ENCODE data around the gene CBR3.

Gene CBR3

GRCh38 chr21:36155603-36156338 lies 20.9 kb downstream of the CBR3 start:
- DNase-seq (ENCODE audit: low spot score), result no peak

DNA sequence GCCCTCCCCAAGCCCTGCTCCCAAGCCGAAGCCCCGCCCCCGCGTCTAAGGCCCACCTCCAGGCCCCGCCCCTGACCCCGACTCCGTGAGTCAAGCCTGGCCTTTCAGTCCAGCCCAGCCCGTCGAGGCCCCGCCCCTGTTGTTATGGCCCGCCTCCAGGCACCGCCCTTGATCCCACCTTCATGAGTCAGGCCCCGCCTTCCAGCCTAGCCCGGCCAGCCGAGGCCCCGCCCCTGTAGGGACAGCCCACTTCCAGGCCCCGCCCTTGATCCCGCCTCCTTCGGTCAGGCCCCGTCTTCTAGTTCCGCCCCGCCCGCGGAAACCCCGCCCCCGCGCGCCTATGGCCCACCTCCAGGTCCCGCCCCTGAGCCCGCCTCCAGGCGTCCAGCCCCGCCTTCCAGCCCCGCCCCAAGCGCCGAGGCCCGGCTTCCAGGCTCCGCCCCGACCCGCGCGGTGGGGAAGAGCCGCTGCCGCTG lies 21.5 kb downstream of the CBR3 start:
- peak; percentile 99 for DNase-seq (ENCODE audit: low spot score)

- no peak for DNase-seq (ENCODE audit: low spot score)
Observed at GRCh38 chr21:36156815-36157670, 22.2 kb downstream of the CBR3 start, which contains the start of gene DOP1B. Gene DOP1B, plus strand, starts transcription at chr21:36156824. Its CDS starts 7,910 bp downstream, at chr21:36164734.

GRCh38 chr21:36159356-36159921 lies 24.6 kb downstream of the CBR3 start:
- no peak for DNase-seq (ENCODE audit: low spot score)

DNA sequence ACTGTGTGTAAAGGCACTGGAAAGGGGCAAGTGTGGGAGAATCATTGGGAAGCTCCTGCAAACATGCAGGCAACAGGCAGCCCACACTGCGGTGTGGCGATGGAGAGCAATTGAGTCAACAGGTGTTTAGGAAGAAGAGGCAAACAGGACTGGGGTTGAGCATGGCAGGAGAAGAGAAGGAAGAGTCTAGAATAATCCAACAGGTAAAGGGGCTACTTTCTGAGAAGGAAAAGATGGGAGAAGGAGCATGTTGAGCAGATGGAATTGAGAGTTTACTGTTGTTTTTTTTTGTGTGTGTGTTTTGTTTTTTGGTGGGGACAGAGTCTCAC lies 25.9 kb downstream of the CBR3 start:
- DNase-seq (ENCODE audit: low spot score), result no peak

- no peak for DNase-seq (ENCODE audit: low spot score)
Observed at GRCh38 chr21:36162631-36163030, 27.8 kb downstream of the CBR3 start.

DNA sequence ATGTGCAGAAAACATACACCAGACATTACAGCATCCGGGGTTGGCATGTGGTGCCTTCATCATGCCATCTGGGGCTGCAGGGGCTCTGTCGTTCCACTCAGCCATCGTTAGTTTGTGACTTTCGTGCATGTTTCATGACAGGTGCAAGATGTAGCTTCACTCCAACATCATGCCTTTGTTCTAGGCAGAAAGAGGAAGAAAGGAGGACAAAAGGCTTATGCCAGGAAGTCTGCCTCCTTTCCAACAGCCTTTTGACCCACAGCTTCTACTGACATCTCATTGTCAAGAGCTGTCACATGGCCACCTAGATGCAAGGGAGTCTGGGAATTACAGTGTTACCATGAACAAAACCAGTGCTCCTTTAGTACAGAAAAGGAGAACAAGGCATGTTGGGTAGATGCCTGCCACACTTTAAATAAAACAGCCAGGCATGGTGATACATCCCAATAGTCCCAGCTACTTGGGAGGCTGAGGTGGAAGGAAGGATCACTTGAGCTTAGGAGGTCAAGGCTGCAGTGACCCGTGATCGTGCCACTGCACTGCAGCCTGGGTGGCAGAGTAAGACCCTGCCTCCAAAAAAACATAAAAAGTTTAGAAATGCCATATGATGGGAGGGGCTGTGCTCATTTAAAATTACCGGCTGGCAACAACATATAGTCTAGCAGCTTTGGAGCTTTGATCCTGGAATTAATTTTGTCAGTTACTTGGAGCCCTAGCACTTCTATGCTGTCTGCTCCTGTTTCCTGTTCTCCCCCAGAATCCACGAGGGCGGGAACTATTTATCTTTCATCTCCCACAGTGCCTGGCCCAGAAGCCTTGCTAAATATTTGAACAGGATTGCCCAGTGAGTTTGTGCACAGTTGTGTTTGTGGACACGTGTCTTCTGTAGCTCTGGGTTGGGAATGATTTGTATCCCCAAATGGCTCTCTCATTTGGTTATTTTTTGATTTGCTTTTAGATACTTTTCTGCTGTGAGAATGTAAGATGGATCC lies 29.2 kb downstream of the CBR3 start:
- DNase-seq (ENCODE audit: low spot score), result no peak

- no peak for DNase-seq (ENCODE audit: low spot score)
Observed at GRCh38 chr21:36165356-36165755, 30.5 kb downstream of the CBR3 start.

DNA sequence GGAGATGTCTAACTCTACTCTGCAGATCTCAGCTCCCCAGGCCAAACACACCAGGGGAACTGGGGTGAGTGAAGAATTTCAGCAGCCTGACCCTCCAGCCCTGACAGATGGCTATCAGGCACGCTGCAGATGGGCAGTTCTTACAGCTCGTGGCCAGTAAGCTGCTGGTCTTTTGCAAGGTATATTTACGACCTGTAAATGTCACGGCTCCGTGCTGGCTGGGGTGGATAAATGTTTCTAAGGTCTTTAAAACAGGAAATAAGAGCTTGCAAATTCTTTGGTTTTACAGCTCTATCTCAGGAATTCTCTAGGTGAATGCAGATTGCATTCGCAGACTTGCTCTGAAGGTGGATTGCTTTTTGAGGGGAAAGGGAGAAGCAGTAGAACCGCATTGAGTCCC lies 31.8 kb downstream of the CBR3 start:
- no peak for DNase-seq (ENCODE audit: low spot score)

DNA sequence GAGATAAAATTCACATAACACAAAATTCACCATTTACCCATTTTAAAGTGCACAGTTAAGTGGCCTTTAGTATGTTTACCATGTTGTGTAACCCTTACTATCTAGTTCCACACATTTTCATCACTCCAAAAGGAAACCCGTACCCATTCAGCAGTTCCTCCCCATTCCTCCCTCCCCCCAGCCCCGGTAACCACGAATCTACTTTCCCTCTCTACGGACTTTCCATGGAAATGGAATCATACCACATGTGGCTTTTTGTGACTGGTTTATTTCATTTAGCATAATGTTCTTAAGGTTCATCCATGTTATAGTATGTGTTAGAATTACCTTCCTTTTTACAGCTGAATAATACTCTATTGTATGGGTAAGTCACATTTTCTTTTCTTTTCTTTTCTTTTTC lies 32.7 kb downstream of the CBR3 start:
- no peak for DNase-seq (ENCODE audit: low spot score)

DNA sequence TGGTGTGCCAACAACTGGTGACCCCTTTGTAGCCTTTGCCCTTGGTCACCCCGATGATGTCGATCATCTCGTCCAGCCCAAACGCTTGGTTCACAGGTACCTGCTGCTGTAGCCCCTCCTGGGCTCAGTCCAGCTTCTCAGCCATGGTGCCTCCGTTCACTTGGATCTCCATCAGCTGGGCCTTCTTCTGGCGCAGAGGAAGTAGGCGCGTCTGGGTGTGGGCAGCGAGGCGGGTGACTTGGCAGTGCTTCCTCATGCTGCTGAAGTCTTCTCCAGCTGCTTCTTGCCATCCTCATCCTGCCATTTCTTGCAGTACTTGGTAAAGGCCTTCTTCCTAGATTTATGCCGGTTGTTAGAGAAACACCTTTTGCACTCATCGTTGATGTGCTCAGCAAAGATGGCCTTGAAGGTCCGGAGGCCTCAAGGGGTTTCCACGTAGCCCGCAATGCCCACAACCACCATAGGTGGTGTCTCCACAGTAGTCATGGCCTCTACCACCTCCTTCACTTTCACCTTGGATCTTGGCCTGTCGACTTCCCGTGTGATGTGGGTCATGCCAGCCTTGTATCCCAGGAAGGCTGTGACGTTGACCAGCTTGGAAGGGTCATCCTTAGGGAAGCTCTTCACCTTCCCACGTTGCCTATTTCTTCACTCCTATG lies 34.7 kb downstream of the CBR3 start:
- no peak for DNase-seq (ENCODE audit: low spot score)

DNA sequence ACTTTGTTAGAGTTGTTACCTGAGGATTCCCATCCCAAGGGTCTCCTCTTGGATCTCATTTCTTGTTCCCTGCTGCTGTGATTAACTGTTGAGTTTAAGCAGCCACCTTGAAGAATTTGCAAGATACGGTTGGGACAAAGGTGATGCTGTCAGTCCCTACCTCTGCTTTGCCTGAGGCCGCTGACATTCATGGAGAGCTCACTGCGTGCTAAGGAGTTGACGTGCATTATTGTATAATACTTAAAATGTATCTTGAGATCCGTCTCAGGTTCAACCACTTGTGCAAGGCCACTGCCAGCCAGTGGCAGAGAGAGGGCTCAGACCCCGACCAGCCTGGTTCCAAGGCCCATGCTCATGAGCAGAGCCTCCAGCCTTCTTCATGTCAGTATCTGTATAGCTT lies 35.9 kb downstream of the CBR3 start:
- no peak for DNase-seq (ENCODE audit: low spot score)

GRCh38 chr21:36171336-36171735 lies 36.5 kb downstream of the CBR3 start:
- no peak for DNase-seq (ENCODE audit: low spot score)

GRCh38 chr21:36171741-36172331 lies 37.0 kb downstream of the CBR3 start:
- peak; percentile 66 for DNase-seq (ENCODE audit: low spot score)

DNA sequence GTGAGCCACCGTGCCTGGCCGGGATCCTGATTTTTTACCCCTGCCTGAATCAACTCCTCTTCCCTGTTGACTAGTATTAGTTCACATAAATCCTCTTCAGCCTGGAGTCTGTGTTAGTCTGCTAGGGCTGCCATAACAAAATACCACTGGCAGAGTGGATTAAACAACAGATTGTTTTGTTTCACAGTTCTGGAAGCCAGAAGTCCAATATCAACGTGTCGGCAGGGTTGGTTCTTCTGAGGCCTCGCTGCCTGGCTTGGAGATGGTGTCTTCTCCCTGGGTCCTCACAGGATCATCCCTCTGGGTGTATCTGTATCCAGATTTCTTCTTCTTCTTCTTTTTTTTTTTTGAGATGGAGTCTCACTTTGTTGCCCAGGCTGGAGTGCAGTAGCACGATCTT lies 39.9 kb downstream of the CBR3 start:
- DNase-seq (ENCODE audit: low spot score), result no peak

- no peak for DNase-seq (ENCODE audit: low spot score)
Observed at GRCh38 chr21:36175771-36176565, 41.1 kb downstream of the CBR3 start.

DNA sequence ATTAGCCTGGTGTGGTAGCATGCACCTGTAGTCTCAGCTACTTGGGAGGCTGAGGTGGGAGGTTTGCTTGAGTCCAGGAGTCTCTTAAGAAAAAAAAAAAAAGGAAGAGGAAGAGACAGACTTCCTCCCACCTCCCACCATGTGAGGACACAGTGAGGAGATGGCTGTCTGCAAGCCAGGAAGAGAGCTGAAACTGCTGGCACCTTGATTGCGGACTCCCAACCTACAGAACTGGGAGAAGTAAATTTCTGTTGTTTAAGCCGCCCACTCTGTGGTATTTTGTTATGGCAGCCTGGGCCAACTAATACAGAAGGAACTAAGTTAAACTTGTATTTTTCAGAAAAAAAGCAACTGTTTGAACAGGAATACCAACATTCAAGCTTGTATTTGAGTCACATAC lies 43.5 kb downstream of the CBR3 start:
- no peak for DNase-seq (ENCODE audit: low spot score)

DNA sequence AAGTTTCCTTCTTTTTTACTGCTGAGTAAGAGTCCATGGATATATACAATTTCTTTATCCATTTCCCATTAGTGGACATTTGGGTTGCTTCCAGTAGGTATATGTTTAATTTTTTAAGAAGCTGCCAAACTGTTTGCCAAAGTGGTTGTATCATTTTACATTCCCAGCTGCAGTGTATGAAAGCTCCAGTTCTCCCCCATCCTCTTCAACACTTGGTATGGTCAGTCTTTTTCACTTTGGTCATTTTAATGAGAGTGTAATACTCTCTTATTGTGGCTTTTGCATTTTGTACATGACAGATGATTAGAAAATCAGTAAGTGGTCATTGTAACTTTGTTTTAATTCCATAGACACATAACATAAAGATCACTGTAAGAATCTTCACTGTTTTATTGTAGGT lies 44.3 kb downstream of the CBR3 start:
- no peak for DNase-seq (ENCODE audit: low spot score)

GRCh38 chr21:36180963-36181362 lies 46.1 kb downstream of the CBR3 start:
- DNase-seq (ENCODE audit: low spot score), result no peak

Data from pons (tissue), 1 donor.